GM23338 (cell line): Measurements from ENCODE around the gene CNTN5.

Experiments
- CREB1 ChIP-seq: fragments of 250-450 bp; sonication (Bioruptor Pico); IDR thresholded peaks from 2 replicates; pipeline ENCODE4 v1.5.0; 2020; ENCODE audit warnings: low read depth, mild to moderate bottlenecking, moderate library complexity
- ETS1 ChIP-seq: IDR thresholded peaks from 2 replicates; pipeline ENCODE4 v1.6.1; 2016; ENCODE audit warnings: antibody characterized with exemption
- EZH2 ChIP-seq: fragments of 200-600 bp; sonication (generic); IDR thresholded peaks from one replicate; pipeline ENCODE4 v1.8.0; 2017; ENCODE audit warnings: antibody characterized with exemption, mild to moderate bottlenecking, low read depth; ENCODE audit not compliant: unreplicated experiment
- EZH2phosphoT487 ChIP-seq: fragments of 200-600 bp; sonication (generic); IDR thresholded peaks from one replicate; pipeline ENCODE4 v1.8.1; 2018; ENCODE audit warnings: antibody characterized with exemption; ENCODE audit not compliant: unreplicated experiment
- JUNB ChIP-seq: IDR thresholded peaks from one replicate; pipeline ENCODE4 v1.6.1; 2016; ENCODE audit warnings: antibody characterized with exemption; ENCODE audit not compliant: unreplicated experiment
- NANOG ChIP-seq: IDR thresholded peaks from 2 replicates; pipeline ENCODE4 v1.6.1; 2016; ENCODE audit warnings: antibody characterized with exemption, borderline replicate concordance
- POLR2AphosphoS5 ChIP-seq: IDR thresholded peaks from 2 replicates; pipeline ENCODE4 v1.6.1; 2016; ENCODE audit warnings: antibody characterized with exemption, low read depth
- STAT1 ChIP-seq: IDR thresholded peaks from one replicate; pipeline ENCODE4 v1.6.1; 2016; ENCODE audit warnings: antibody characterized with exemption; ENCODE audit not compliant: unreplicated experiment
- ZNF114 ChIP-seq: fragments of 250-450 bp; sonication (Bioruptor Pico); IDR thresholded peaks from 2 replicates; pipeline ENCODE4 v1.5.0; 2020; ENCODE audit warnings: mild to moderate bottlenecking, moderate library complexity
- ZNF331 ChIP-seq: fragments of 250-450 bp; sonication (Bioruptor Pico); IDR thresholded peaks from 2 replicates; pipeline ENCODE4 v1.5.0; 2020; ENCODE audit warnings: low read depth, mild to moderate bottlenecking, moderate library complexity
- TF ChIP-seq, protein P1 (sequence below), 2 experiments: fragments of 200-600 bp in 1 of 2; sonication (generic) in 1 of 2; conservative IDR thresholded peaks; 2 replicates each; pipeline versions ENCODE4 v1.5.1 to v1.6.1; 2016 to 2017; ENCODE audit warnings: antibody characterized with exemption in 2 of 2, low read depth in 2 of 2, mild to moderate bottlenecking in 2 of 2, moderate library complexity in 1 of 2
- TF ChIP-seq, protein P2 (sequence below): IDR thresholded peaks from one replicate; pipeline ENCODE4 v1.6.1; 2018; ENCODE audit warnings: antibody characterized with exemption; ENCODE audit not compliant: unreplicated experiment
- TF ChIP-seq, protein P3 (sequence below): fragments of 250-450 bp; sonication (Bioruptor Pico); IDR thresholded peaks from 2 replicates; pipeline ENCODE4 v1.5.0; 2020; ENCODE audit warnings: mild to moderate bottlenecking, moderate library complexity

DNA sequence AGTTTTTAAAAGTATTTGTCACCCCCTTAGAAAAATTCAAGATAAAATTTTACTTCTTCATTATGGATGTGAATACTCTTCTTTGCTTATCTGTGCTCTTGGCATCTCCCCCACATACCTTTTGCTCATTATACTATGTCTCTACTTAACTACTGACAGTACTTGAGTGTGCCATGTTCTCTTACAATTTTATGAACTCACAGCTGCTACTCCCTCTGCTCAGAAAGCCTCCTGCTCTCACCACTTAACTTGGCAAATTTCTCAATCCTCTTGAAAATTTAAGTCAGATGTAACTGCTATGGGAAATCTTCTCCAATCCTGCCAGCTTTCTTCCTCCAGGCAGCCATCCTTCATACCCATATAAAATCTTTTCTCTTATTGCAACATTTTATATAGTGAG is 163.4 kb downstream of the CNTN5 start:
- TF ChIP-seq EZH2 (no peak), JUNB (no peak), ZNF331 (no peak), CREB1 (CRISPR knock-in tag) (no peak), EZH2phosphoT487 (no peak), POLR2AphosphoS5 (no peak), ZNF114 (no peak), NANOG (no peak), STAT1 (no peak), ETS1 (no peak)
- TF ChIP-seq, protein P1, sequence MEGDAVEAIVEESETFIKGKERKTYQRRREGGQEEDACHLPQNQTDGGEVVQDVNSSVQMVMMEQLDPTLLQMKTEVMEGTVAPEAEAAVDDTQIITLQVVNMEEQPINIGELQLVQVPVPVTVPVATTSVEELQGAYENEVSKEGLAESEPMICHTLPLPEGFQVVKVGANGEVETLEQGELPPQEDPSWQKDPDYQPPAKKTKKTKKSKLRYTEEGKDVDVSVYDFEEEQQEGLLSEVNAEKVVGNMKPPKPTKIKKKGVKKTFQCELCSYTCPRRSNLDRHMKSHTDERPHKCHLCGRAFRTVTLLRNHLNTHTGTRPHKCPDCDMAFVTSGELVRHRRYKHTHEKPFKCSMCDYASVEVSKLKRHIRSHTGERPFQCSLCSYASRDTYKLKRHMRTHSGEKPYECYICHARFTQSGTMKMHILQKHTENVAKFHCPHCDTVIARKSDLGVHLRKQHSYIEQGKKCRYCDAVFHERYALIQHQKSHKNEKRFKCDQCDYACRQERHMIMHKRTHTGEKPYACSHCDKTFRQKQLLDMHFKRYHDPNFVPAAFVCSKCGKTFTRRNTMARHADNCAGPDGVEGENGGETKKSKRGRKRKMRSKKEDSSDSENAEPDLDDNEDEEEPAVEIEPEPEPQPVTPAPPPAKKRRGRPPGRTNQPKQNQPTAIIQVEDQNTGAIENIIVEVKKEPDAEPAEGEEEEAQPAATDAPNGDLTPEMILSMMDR (conservative IDR thresholded peaks at IDR 0.05; ENCODE audit: low read depth in 2 of 2): no peak
- TF ChIP-seq, protein P2, sequence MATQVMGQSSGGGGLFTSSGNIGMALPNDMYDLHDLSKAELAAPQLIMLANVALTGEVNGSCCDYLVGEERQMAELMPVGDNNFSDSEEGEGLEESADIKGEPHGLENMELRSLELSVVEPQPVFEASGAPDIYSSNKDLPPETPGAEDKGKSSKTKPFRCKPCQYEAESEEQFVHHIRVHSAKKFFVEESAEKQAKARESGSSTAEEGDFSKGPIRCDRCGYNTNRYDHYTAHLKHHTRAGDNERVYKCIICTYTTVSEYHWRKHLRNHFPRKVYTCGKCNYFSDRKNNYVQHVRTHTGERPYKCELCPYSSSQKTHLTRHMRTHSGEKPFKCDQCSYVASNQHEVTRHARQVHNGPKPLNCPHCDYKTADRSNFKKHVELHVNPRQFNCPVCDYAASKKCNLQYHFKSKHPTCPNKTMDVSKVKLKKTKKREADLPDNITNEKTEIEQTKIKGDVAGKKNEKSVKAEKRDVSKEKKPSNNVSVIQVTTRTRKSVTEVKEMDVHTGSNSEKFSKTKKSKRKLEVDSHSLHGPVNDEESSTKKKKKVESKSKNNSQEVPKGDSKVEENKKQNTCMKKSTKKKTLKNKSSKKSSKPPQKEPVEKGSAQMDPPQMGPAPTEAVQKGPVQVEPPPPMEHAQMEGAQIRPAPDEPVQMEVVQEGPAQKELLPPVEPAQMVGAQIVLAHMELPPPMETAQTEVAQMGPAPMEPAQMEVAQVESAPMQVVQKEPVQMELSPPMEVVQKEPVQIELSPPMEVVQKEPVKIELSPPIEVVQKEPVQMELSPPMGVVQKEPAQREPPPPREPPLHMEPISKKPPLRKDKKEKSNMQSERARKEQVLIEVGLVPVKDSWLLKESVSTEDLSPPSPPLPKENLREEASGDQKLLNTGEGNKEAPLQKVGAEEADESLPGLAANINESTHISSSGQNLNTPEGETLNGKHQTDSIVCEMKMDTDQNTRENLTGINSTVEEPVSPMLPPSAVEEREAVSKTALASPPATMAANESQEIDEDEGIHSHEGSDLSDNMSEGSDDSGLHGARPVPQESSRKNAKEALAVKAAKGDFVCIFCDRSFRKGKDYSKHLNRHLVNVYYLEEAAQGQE: no peak
- TF ChIP-seq, protein P3, sequence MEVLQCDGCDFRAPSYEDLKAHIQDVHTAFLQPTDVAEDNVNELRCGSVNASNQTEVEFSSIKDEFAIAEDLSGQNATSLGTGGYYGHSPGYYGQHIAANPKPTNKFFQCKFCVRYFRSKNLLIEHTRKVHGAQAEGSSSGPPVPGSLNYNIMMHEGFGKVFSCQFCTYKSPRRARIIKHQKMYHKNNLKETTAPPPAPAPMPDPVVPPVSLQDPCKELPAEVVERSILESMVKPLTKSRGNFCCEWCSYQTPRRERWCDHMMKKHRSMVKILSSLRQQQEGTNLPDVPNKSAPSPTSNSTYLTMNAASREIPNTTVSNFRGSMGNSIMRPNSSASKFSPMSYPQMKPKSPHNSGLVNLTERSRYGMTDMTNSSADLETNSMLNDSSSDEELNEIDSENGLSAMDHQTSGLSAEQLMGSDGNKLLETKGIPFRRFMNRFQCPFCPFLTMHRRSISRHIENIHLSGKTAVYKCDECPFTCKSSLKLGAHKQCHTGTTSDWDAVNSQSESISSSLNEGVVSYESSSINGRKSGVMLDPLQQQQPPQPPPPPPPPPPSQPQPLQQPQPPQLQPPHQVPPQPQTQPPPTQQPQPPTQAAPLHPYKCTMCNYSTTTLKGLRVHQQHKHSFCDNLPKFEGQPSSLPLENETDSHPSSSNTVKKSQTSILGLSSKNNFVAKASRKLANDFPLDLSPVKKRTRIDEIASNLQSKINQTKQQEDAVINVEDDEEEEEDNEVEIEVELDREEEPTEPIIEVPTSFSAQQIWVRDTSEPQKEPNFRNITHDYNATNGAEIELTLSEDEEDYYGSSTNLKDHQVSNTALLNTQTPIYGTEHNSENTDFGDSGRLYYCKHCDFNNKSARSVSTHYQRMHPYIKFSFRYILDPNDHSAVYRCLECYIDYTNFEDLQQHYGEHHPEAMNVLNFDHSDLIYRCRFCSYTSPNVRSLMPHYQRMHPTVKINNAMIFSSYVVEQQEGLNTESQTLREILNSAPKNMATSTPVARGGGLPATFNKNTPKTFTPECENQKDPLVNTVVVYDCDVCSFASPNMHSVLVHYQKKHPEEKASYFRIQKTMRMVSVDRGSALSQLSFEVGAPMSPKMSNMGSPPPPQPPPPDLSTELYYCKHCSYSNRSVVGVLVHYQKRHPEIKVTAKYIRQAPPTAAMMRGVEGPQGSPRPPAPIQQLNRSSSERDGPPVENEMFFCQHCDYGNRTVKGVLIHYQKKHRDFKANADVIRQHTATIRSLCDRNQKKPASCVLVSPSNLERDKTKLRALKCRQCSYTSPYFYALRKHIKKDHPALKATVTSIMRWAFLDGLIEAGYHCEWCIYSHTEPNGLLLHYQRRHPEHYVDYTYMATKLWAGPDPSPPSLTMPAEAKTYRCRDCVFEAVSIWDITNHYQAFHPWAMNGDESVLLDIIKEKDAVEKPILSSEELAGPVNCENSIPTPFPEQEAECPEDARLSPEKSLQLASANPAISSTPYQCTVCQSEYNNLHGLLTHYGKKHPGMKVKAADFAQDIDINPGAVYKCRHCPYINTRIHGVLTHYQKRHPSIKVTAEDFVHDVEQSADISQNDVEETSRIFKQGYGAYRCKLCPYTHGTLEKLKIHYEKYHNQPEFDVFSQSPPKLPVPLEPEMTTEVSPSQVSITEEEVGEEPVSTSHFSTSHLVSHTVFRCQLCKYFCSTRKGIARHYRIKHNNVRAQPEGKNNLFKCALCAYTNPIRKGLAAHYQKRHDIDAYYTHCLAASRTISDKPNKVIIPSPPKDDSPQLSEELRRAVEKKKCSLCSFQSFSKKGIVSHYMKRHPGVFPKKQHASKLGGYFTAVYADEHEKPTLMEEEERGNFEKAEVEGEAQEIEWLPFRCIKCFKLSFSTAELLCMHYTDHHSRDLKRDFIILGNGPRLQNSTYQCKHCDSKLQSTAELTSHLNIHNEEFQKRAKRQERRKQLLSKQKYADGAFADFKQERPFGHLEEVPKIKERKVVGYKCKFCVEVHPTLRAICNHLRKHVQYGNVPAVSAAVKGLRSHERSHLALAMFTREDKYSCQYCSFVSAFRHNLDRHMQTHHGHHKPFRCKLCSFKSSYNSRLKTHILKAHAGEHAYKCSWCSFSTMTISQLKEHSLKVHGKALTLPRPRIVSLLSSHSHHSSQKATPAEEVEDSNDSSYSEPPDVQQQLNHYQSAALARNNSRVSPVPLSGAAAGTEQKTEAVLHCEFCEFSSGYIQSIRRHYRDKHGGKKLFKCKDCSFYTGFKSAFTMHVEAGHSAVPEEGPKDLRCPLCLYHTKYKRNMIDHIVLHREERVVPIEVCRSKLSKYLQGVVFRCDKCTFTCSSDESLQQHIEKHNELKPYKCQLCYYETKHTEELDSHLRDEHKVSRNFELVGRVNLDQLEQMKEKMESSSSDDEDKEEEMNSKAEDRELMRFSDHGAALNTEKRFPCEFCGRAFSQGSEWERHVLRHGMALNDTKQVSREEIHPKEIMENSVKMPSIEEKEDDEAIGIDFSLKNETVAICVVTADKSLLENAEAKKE (CRISPR knock-in tag): no peak
